Heart left ventricle (tissue), 16 donors: ENCODE measurements around the gene OR2A14. TPM values are rescaled to one million over a fixed set of nuclear protein-coding genes. Genes with fewer than 3 reads are reported as not detected.
"Not testable (repeated sequence)": the region's sequence is repeated elsewhere in the genome, so short reads cannot be mapped to it uniquely, and the experiment has no call there.

Source experiments
- ATAC-seq, 4 donors: fragments of 200-7000 bp; cut with Tn5 transposase; one replicate each; pipeline ENCODE4 v1.9.1; 2020 to 2022; ENCODE audit warnings: moderate library complexity in 4 of 4, mild to moderate bottlenecking in 3 of 4, moderate number of reproducible peaks in 1 of 4
- DNase-seq, 5 donors: peaks; one replicate each; pipeline ENCODE4 v3.0.0-alpha.2; 2020
- H3K27ac ChIP-seq, 12 donors: fragments of 200-600 bp; sonication (generic) in 4 of 12; one replicate each; pipeline versions ENCODE4 v1.5.0 to v1.8.0; 2016 to 2022; ENCODE audit warnings: mild to moderate bottlenecking in 2 of 12
- H3K27me3 ChIP-seq, 9 donors: fragments of 200-600 bp; sonication (generic) in 2 of 9; one replicate each; pipeline versions ENCODE4 v1.5.1 to v1.8.0; 2016 to 2022; ENCODE audit warnings: mild to moderate bottlenecking in 3 of 9
- H3K36me3 ChIP-seq, 9 donors: fragments of 200-600 bp; sonication (generic) in 2 of 9; one replicate each; pipeline versions ENCODE4 v1.5.0 to v1.8.0; 2018 to 2022; ENCODE audit warnings: mild to moderate bottlenecking in 2 of 9
- H3K4me1 ChIP-seq, 12 donors: fragments of 200-600 bp; sonication (generic) in 4 of 12; one replicate each; pipeline versions ENCODE4 v1.5.0 to v1.8.0; 2016 to 2022; ENCODE audit warnings: mild to moderate bottlenecking in 3 of 12
- H3K4me3 ChIP-seq, 12 donors: fragments of 200-600 bp; sonication (generic) in 4 of 12; one replicate each; pipeline versions ENCODE4 v1.5.0 to v1.8.0; 2017 to 2022; ENCODE audit warnings: mild to moderate bottlenecking in 9 of 12, moderate library complexity in 4 of 12
- H3K9me3 ChIP-seq, 12 donors: fragments of 200-600 bp; sonication (generic) in 4 of 12; one replicate each; pipeline versions ENCODE4 v1.5.0 to v1.8.0; 2016 to 2022; ENCODE audit warnings: mild to moderate bottlenecking in 1 of 12
- POLR2A ChIP-seq, 2 donors: fragments of 450-650 bp; IDR thresholded peaks; one replicate each; pipeline ENCODE4 v1.6.1; 2017; ENCODE audit warnings: antibody characterized with exemption in 2 of 2, mild to moderate bottlenecking in 2 of 2, moderate library complexity in 2 of 2
- WGBS, 4 donors: extraction: QIAGEN DNeasy Blood & Tissue Kit in 2 of 4; methylation state at CpG; one replicate each; pipeline versions ENCODE4 v1.1.5 to v1.1.7; 2013 to 2018; 5-methylcytosine and 5-hydroxymethylcytosine counted together
- intact Hi-C, 10 donors: fragments of 100-400 bp; cut with DNase I; formaldehyde crosslinking; loops; one replicate each; pipeline versions ENCODE4 v1.11.1 to v1.14.2; 2022
- polyA plus RNA-seq, 2 donors: library from polyadenylated mRNA; stranded (reverse); fragments of 200-250 nt; gene quantifications; one replicate each; pipeline ENCODE4 v1.2.3, GENCODE V29; 2013
- total RNA-seq, 9 donors: library from RNA; depleted of rRNA in 2 of 9; stranded (reverse); fragments of >200 nt in 2 of 9; fragmentation: NEBNext Ultra II Directional in 3 of 9; extraction: Animal tissue kit (Norgen Biotek cat#: 25700) in 3 of 9; gene quantifications; one replicate each; pipeline versions ENCODE4 v1.1.0 to v1.2.4, GENCODE V29; 2016 to 2023
- TF ChIP-seq, protein P1 (sequence below), 12 donors: fragments of 200-600 bp; sonication (generic) in 4 of 12; IDR thresholded peaks; one replicate each; pipeline versions ENCODE4 v1.5.0 to v1.8.0; 2018 to 2022; ENCODE audit warnings: antibody characterized with exemption in 12 of 12, mild to moderate bottlenecking in 5 of 12
- donor health status: ischemic (EF 13 %, LVEDD 7.1; RV severe dilation, severe dysfunction).
- donor health status: healthy with polysubstance abuse.
- donor health status: DM: no; HTN: yes; CAD: no.
- donor health status: DM: no; HTN: no; CAD: no.
- donor health status: ischemic (EF 25% LVEDD 6.9; RV normal size, moderate dysfunction).
- donor health status: ischemic (EF 25% LVEDD 5.7; RV mildly dilated, moderate dysfunction).
- donor health status: healthy.
- donor health status: DM: yes; HTN: yes; CAD: no.
- donor health status: ischemic (EF 35%, LVEDD 5.7; RV mildly dilated, moderate dysfunction).
- donor health status: nonischemic (EF 11% LVEDD 7.7; RV severe dilation, severe dysfunction).
- donor health status: DM: yes; HTN: yes; CAD: no.
- donor health status: PGD.
- donor health status: ischemic (EF 29% LVEDD 5.4; RV normal size, mild dysfunction).
- donor health status: nonischemic (EF 23%, LVEDD 6.1; RV moderate dilation, normal function).

The OR2A14 gene
- total and polyA plus RNA-seq, 11 donors = not detected

DNA sequence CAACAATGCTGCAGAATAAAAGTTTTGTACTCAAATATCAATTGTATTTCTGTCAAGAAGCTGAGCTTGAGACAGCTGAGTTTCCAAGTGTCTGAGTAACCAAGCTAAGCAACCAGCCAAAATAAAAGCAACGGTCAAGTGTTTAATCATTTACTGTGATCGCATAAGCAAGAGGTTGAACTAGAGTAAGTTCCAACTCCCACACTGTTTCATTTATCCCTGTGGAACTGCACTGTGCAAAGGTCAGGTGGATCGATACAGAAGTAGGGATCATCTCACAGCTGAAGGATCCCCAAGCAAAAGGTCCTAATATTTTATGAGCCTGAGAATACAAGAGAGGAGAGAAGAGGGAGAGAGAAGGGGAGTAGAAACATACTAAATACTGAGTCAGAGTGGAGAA lies 21.4 kb downstream of the OR2A14 start:
- Histone ChIP-seq H3K36me3 (no peaks in the 10 kb centered on the region), H3K4me3 (no peak overlapping the region), H3K27ac (no peak overlapping the region), H3K4me1 (no peaks in the 10 kb centered on the region), H3K9me3 (peaks cover 0 to 38% (median 20%) of the 10 kb centered on the region in 12 donors), H3K27me3 (no peaks in the 10 kb centered on the region)
- TF ChIP-seq, protein P1, sequence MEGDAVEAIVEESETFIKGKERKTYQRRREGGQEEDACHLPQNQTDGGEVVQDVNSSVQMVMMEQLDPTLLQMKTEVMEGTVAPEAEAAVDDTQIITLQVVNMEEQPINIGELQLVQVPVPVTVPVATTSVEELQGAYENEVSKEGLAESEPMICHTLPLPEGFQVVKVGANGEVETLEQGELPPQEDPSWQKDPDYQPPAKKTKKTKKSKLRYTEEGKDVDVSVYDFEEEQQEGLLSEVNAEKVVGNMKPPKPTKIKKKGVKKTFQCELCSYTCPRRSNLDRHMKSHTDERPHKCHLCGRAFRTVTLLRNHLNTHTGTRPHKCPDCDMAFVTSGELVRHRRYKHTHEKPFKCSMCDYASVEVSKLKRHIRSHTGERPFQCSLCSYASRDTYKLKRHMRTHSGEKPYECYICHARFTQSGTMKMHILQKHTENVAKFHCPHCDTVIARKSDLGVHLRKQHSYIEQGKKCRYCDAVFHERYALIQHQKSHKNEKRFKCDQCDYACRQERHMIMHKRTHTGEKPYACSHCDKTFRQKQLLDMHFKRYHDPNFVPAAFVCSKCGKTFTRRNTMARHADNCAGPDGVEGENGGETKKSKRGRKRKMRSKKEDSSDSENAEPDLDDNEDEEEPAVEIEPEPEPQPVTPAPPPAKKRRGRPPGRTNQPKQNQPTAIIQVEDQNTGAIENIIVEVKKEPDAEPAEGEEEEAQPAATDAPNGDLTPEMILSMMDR (IDR thresholded peaks at IDR 0.05) = no peak
- no peak for TF ChIP-seq POLR2A (IDR thresholded peaks at IDR 0.05)
- DNase-seq (no peak), ATAC-seq (no peak)
- intact Hi-C loops = no loop called here
- WGBS, 4 donors = 89 to 94% (median 93%) methylated on average over 3 of the region's 3 CpGs

DNA sequence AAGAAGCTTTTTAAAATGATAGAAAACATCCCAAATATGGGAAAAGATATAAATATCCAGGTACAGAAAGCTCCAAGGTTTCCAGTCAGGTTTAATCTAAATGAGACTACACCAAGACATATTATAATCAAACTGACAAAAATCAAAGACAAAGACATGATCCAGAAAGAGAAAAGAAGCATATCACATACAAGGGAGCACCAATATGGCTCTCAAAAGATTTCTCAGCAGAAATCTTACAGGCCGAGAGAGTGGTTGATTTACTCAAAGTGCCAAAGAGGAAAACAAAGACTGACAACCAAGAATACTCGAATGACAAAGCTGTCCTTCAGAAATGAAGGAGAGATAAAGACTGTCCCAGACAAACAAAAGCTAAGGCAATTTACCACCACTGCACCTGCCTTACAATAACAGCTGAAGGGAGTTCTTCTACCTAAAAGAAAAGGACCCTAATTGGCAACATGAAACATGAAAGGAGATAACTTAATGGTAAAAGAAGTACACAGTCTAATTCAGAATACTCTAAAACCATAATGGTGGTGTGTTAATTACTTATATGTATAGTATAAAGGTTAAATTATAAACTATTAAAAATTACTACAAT lies 25.4 kb downstream of the OR2A14 start:
- 72 to 75% (median 72%) methylated on average over 2 of the region's 2 CpGs for WGBS, 4 donors
- Histone ChIP-seq H3K36me3 (no peaks in the 10 kb centered on the region), H3K9me3 (peaks cover 0 to 58% (median 30%) of the 10 kb centered on the region in 12 donors), H3K4me3 (no peak overlapping the region), H3K27me3 (no peaks in the 10 kb centered on the region), H3K4me1 (no peaks in the 10 kb centered on the region), H3K27ac (no peak overlapping the region)
- ATAC-seq (no peak), DNase-seq (no peak)
- TF ChIP-seq, protein P1 (IDR thresholded peaks at IDR 0.05) = no peak
- no peak for TF ChIP-seq POLR2A (IDR thresholded peaks at IDR 0.05)
- intact Hi-C loops = no loop called here

DNA sequence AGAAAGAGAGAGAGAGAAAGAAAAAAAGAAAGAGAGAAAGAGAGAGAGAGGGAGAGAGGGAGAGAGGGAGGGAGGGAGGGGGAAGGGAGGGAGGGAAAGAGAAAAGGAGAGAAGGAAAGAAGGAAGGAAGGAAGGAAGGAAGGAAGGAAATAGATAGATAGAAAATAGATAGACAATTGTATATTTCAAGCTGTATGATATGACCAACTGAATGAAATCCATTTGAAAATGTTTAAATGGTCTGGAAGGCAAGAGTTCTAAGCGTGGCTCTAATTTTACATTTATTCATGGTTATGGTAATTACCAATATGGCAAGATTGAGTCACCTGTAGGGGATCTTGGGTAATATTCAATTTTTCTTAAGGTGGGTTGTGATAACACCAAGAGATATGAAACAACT lies 35.9 kb downstream of the OR2A14 start:
- TF ChIP-seq, protein P1 (IDR thresholded peaks at IDR 0.05) = no peak
- no peak for TF ChIP-seq POLR2A (IDR thresholded peaks at IDR 0.05)
- Histone ChIP-seq H3K27ac (no peak overlapping the region), H3K9me3 (peaks cover 0 to 11% (median 0%) of the 10 kb centered on the region in 12 donors), H3K27me3 (no peaks in the 10 kb centered on the region), H3K36me3 (no peaks in the 10 kb centered on the region), H3K4me3 (no peak overlapping the region), H3K4me1 (no peaks in the 10 kb centered on the region)
- intact Hi-C loops = no loop called here
- DNase-seq (no peak), ATAC-seq (no peak)
- WGBS, 4 donors = 80 to 95% (median 88%) methylated on average over 1 of the region's 1 CpG

DNA sequence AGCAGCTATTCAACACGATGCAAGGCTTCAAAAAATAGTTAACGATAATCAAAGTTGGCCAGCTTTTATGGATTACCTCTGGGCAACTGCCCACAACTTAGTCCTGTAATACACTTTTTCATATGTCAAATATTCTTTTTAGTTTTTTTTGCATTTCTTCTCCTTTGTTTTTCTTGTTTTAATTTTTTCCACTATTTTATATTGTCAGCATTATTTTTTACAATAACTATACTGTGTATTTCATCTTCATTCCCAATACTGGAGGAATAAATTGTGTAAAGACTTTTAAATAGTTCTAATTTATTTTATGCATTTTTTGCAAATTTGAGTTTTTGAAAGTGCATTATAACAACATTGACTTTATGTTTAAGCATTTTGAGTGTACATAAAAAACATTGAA lies 41.8 kb downstream of the OR2A14 start:
- Histone ChIP-seq H3K4me3 (no peak overlapping the region), H3K4me1 (no peaks in the 10 kb centered on the region), H3K27ac (no peak overlapping the region), H3K27me3 (no peaks in the 10 kb centered on the region), H3K9me3 (peaks cover 0 to 11% (median 0%) of the 10 kb centered on the region in 12 donors), H3K36me3 (no peaks in the 10 kb centered on the region)
- DNase-seq = no peak
- intact Hi-C loops = no loop called here
- ATAC-seq = no peak
- no peak for TF ChIP-seq POLR2A (IDR thresholded peaks at IDR 0.05)
- TF ChIP-seq, protein P1 (IDR thresholded peaks at IDR 0.05) = no peak
- WGBS, 4 donors = 64 to 80% (median 65%) methylated on average over 2 of the region's 2 CpGs

DNA sequence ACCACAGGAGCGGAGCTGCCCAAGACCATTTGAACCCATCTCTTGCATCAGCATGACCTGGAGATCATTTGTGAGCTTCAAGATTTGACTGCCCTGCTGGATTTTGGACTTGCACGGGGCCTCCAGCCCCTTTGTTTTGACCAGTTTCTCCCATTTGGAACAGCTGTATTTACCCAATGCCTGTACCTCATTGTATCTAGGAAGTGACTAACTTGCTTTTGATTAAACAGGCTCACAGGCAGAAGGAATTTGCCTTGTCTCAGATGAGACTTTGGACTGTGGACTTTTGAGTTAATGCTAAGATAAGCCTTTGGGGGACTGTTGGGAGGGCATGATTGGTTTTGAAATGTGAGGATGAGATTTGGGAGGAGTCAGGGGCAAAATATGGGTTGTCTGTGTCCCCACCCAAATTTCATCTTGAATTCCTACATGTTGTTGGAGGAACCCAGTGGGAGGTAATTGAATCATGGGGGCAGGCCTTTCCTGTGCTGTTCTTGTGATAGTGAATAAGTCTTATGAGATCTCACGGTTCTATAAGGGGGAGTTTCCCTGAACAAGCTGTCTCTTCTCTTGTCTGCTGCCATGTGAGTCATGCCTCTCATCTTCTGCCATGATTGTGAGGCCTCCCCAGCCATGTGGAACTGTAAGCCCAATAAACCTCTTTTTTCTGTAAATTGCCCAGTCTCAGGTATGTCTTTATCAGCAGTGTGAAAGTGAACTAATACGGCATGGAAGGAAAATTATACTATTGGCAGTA lies 48.8 kb downstream of the OR2A14 start:
- H3K4me3 ChIP-seq, H3K4me1 ChIP-seq, H3K27me3 ChIP-seq, H3K36me3 ChIP-seq, ATAC-seq, H3K9me3 ChIP-seq, DNase-seq, H3K27ac ChIP-seq: not testable (repeated sequence)
- intact Hi-C loops = loop anchor here in 1 of 10 donors (10.0 kb wide), 1 partner anchor 223 kb away; no protein-coding TSS in a partner anchor
- 54 to 78% (median 77%) methylated on average over 3 to 4 of the region's 4 CpGs for WGBS, 4 donors
